ENCODE measurements around the gene LPAR3.

The LPAR3 gene

DNA sequence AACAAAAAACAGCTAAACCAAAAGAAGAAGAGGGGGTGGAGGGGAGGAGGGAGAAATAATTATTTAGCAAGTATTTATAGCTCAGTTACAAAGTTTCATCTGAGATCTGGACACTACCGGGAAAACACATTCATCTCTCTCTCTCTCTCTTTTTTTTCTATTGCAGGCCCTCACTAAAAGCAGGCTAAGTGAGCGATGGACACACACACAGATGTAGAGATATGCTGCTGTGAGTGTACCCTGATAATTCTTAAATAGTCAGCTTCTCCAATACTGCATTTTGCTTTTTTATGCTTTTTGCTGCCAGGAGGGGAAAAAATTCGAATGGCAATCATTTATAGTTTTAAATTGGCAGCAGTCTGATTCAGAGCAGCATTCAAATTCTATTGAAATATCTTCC is 65.0 kb downstream of the LPAR3 start:
- Histone ChIP-seq H3K9me3 (ENCODE audit: control insufficient read depth, insufficient read depth, low read length) (no peaks in the 10 kb centered on the region), H3K4me3 (ENCODE audit: low read length) (no peak overlapping the region), H3K4me1 (ENCODE audit: control insufficient read depth, low read length) (no peaks in the 10 kb centered on the region), H3K27ac (ENCODE audit: low read depth, low read length) (no peak overlapping the region), H3K79me2 (ENCODE audit: control insufficient read depth, low read length) (no peaks in the 10 kb centered on the region), H3K36me3 (ENCODE audit: control insufficient read depth, low read length) (no peaks in the 10 kb centered on the region), H3K9me2 (replicated peaks; ENCODE audit: control insufficient read depth, low read length) (no peaks in the 10 kb centered on the region), H3F3A (ENCODE audit: control insufficient read depth, insufficient read depth) (no peaks in the 10 kb centered on the region), H4K20me1 (ENCODE audit: control insufficient read depth, insufficient read depth, low read depth, low read length) (no peaks in the 10 kb centered on the region), H3K4me2 (ENCODE audit: low read length) (no peak overlapping the region), H3K27me3 (ENCODE audit: control insufficient read depth, low read length) (no peaks in the 10 kb centered on the region)
- no peak for TF ChIP-seq EZH2phosphoT487 (IDR thresholded peaks at IDR 0.05; ENCODE audit: borderline replicate concordance, low read length)
- TF ChIP-seq, protein P1, sequence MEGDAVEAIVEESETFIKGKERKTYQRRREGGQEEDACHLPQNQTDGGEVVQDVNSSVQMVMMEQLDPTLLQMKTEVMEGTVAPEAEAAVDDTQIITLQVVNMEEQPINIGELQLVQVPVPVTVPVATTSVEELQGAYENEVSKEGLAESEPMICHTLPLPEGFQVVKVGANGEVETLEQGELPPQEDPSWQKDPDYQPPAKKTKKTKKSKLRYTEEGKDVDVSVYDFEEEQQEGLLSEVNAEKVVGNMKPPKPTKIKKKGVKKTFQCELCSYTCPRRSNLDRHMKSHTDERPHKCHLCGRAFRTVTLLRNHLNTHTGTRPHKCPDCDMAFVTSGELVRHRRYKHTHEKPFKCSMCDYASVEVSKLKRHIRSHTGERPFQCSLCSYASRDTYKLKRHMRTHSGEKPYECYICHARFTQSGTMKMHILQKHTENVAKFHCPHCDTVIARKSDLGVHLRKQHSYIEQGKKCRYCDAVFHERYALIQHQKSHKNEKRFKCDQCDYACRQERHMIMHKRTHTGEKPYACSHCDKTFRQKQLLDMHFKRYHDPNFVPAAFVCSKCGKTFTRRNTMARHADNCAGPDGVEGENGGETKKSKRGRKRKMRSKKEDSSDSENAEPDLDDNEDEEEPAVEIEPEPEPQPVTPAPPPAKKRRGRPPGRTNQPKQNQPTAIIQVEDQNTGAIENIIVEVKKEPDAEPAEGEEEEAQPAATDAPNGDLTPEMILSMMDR (IDR thresholded peaks at IDR 0.05; ENCODE audit: low read depth, low read length, poor library complexity, severe bottlenecking) = no peak

DNA sequence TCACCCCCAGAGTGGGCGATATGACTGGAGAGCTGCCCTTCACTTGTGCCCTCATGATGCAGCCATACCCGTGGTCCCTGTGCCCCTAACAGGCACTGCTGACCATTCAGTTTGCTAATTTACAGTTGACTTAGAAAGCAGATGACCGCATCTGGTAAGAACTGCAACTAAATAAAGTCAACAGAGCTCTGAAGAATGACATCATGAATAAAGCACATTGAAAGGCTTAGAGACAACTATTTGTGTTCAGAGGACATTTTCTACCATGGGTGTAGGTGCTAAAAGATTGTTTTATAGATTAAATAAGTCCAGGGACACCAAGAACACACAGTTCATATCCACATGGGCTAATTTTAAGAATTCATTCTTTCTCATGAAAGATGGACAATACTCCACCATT is 65.5 kb downstream of the LPAR3 start:
- Histone ChIP-seq H3K9me3 (ENCODE audit: control insufficient read depth, insufficient read depth, low read length) (no peaks in the 10 kb centered on the region), H3F3A (ENCODE audit: control insufficient read depth, insufficient read depth) (no peaks in the 10 kb centered on the region), H3K4me1 (ENCODE audit: control insufficient read depth, low read length) (no peaks in the 10 kb centered on the region), H3K27me3 (ENCODE audit: control insufficient read depth, low read length) (peaks cover under 1% of the 10 kb centered on the region; the same call in 1 of the 2 replicates), H3K36me3 (ENCODE audit: control insufficient read depth, low read length) (no peaks in the 10 kb centered on the region), H3K9me2 (replicated peaks; ENCODE audit: control insufficient read depth, low read length) (no peaks in the 10 kb centered on the region), H4K20me1 (ENCODE audit: control insufficient read depth, insufficient read depth, low read depth, low read length) (no peaks in the 10 kb centered on the region), H3K79me2 (ENCODE audit: control insufficient read depth, low read length) (no peaks in the 10 kb centered on the region), H3K4me2 (ENCODE audit: low read length) (no peak overlapping the region), H3K27ac (ENCODE audit: low read depth, low read length) (no peak overlapping the region), H3K4me3 (ENCODE audit: low read length) (no peak overlapping the region)
- TF ChIP-seq, protein P1 (IDR thresholded peaks at IDR 0.05; ENCODE audit: low read depth, low read length, poor library complexity, severe bottlenecking) = no peak
- TF ChIP-seq EZH2phosphoT487 (IDR thresholded peaks at IDR 0.05; ENCODE audit: borderline replicate concordance, low read length) = no peak

DNA sequence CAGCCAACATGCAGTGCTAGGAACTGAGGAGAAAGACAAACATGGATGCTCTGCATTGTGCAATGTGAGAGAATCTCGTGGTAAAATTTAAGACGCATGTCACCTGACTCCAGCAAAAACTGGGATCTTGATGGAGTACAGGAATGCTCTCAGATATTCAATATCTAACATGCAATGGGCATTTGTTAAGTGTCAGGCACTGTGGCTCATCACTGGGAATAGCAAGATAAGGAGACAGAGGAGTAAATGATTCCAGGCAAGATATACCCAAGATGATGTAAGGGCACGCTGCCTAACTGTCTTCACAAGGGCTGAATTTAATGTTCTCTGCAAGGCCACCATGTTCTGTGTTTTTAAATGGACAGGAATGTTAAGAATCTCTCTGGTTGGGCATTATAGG is 67.8 kb downstream of the LPAR3 start:
- Histone ChIP-seq H3K4me1 (ENCODE audit: control insufficient read depth, low read length) (no peaks in the 10 kb centered on the region), H4K20me1 (ENCODE audit: control insufficient read depth, insufficient read depth, low read depth, low read length) (no peaks in the 10 kb centered on the region), H3K9me3 (ENCODE audit: control insufficient read depth, insufficient read depth, low read length) (no peaks in the 10 kb centered on the region), H3K27me3 (ENCODE audit: control insufficient read depth, low read length) (peaks cover 10% of the 10 kb centered on the region), H3F3A (ENCODE audit: control insufficient read depth, insufficient read depth) (no peaks in the 10 kb centered on the region), H3K4me3 (ENCODE audit: low read length) (no peak overlapping the region), H3K4me2 (ENCODE audit: low read length) (no peak overlapping the region), H3K79me2 (ENCODE audit: control insufficient read depth, low read length) (no peaks in the 10 kb centered on the region), H3K27ac (ENCODE audit: low read depth, low read length) (no peak overlapping the region), H3K36me3 (ENCODE audit: control insufficient read depth, low read length) (no peaks in the 10 kb centered on the region), H3K9me2 (replicated peaks; ENCODE audit: control insufficient read depth, low read length) (no peaks in the 10 kb centered on the region)
- TF ChIP-seq, protein P1 (IDR thresholded peaks at IDR 0.05; ENCODE audit: low read depth, low read length, poor library complexity, severe bottlenecking) = no peak
- TF ChIP-seq EZH2phosphoT487 (IDR thresholded peaks at IDR 0.05; ENCODE audit: borderline replicate concordance, low read length) = no peak

GRCh38 chr1:84823991-84824390 is 69.0 kb downstream of the LPAR3 start:
- Histone ChIP-seq H3K36me3 (ENCODE audit: control insufficient read depth, low read length) (no peaks in the 10 kb centered on the region), H3K9me2 (replicated peaks; ENCODE audit: control insufficient read depth, low read length) (no peaks in the 10 kb centered on the region)

More at GRCh38 chr1:84823991-84824390, 69.0 kb downstream of the LPAR3 start:
- Histone ChIP-seq H3K79me2 (ENCODE audit: control insufficient read depth, low read length) (no peaks in the 10 kb centered on the region), H3K4me3 (ENCODE audit: low read length) (no peak overlapping the region), H3K9me3 (ENCODE audit: control insufficient read depth, insufficient read depth, low read length) (no peaks in the 10 kb centered on the region), H3K4me1 (ENCODE audit: control insufficient read depth, low read length) (no peaks in the 10 kb centered on the region), H3F3A (ENCODE audit: control insufficient read depth, insufficient read depth) (no peaks in the 10 kb centered on the region), H4K20me1 (ENCODE audit: control insufficient read depth, insufficient read depth, low read depth, low read length) (no peaks in the 10 kb centered on the region), H3K4me2 (ENCODE audit: low read length) (no peak overlapping the region), H3K27me3 (ENCODE audit: control insufficient read depth, low read length) (peaks cover 14% of the 10 kb centered on the region), H3K27ac (ENCODE audit: low read depth, low read length) (no peak overlapping the region)
- no peak for TF ChIP-seq EZH2phosphoT487 (IDR thresholded peaks at IDR 0.05; ENCODE audit: borderline replicate concordance, low read length)
- TF ChIP-seq, protein P1 (IDR thresholded peaks at IDR 0.05; ENCODE audit: low read depth, low read length, poor library complexity, severe bottlenecking) = no peak

Data from DOHH2 (cell line).